HepG2 (cell line): ENCODE results near the gene ATG2A. TPM values are rescaled to one million over a fixed set of nuclear protein-coding genes. Genes with fewer than 3 reads are reported as not detected.

Experiments
- ATAC-seq: fragments of 200-7000 bp; cut with Tn5 transposase; 3 replicates; pipeline ENCODE4 v1.9.1; 2020; ENCODE audit warnings: mild to moderate bottlenecking, moderate library complexity
- BruUV-seq: library from RNA; stranded (reverse); fragments of 400-500 nt; replicated peaks from 2 replicates; lab custom pipeline; 2021; lab: Mats Ljungman, UMichigan
- CTCF ChIA-PET: fragments of 300-600 bp; formaldehyde crosslinking; extraction: SDS; loops from one replicate; lab custom pipeline; 2021; ENCODE audit warnings: low total read pairs, inconsistent platforms, low intra/inter-chr PET ratio; lab: Yijun Ruan, JAX
- POLR2A ChIA-PET: fragments of 350-600 bp; sonication (Branson Sonifier 250); formaldehyde crosslinking; loops from one replicate; lab custom pipeline; 2020; ENCODE audit warnings: antibody characterized with exemption, inconsistent platforms; lab: Yijun Ruan, JAX
- DNase-seq: peaks from one replicate; pipeline ENCODE4 v3.0.0-alpha.2; 2015; ENCODE audit warnings: low spot score
- FAIRE-seq: peaks from 3 replicates; lab custom pipeline; 2011; peaks lifted over from hg19 to GRCh38; lab: Jason Lieb, UNC
- H2AFZ ChIP-seq: one replicate; pipeline ENCODE4 v1.6.1; 2011; ENCODE audit warnings: low read length, inconsistent platforms
- H3K27ac ChIP-seq: fragments of 300-600 bp; 3 replicates; pipeline ENCODE4 v1.8.0; 2011; ENCODE audit warnings: mixed run types, mild to moderate bottlenecking, mixed read lengths, low read length, inconsistent platforms; ENCODE audit not compliant: insufficient read depth; ENCODE audit errors: extremely low read length
- H3K27me3 ChIP-seq, 2 experiments: fragments of 200-600 bp in 1 of 2; 2 replicates in 1 of 2; 3 replicates in 1 of 2; pipeline versions ENCODE4 v1.6.0 to v1.8.0; 2011; ENCODE audit warnings: low read length in 2 of 2, mild to moderate bottlenecking in 2 of 2, moderate library complexity in 2 of 2, inconsistent platforms in 1 of 2; ENCODE audit not compliant: insufficient read depth in 2 of 2, control insufficient read depth in 1 of 2
- H3K36me3 ChIP-seq, 2 experiments: fragments of 200-600 bp in 1 of 2; replicated peaks in 1 of 2; 2 replicates in 1 of 2; 3 replicates in 1 of 2; pipeline versions ENCODE4 v1.5.1 to v1.8.0; 2011; ENCODE audit warnings: low read length in 2 of 2, inconsistent platforms in 1 of 2; ENCODE audit not compliant: insufficient read depth in 2 of 2, control insufficient read depth in 1 of 2
- H3K4me1 ChIP-seq: 2 replicates; pipeline ENCODE4 v1.5.1; 2012; ENCODE audit warnings: low read length, inconsistent platforms; ENCODE audit not compliant: insufficient read depth
- H3K4me2 ChIP-seq: 2 replicates; pipeline ENCODE4 v1.6.0; 2011; ENCODE audit warnings: low read depth, low read length, inconsistent platforms
- H3K4me3 ChIP-seq, 3 experiments: fragments of 200-600 bp in 1 of 3; sonication (generic), shearing (Covaris generic) in 1 of 3; replicated peaks in 1 of 3; 2 replicates each; pipeline ENCODE4 v1.5.1; 2011 to 2016; ENCODE audit warnings: low read length in 3 of 3, inconsistent platforms in 2 of 3, low read depth in 2 of 3, mild to moderate bottlenecking in 2 of 3, control low read depth in 1 of 3, mixed read lengths in 1 of 3; ENCODE audit not compliant: insufficient read depth in 1 of 3
- H3K79me2 ChIP-seq: one replicate; pipeline ENCODE4 v1.6.1; 2011; ENCODE audit warnings: low read length, inconsistent platforms; ENCODE audit not compliant: insufficient read depth
- H3K9ac ChIP-seq: 2 replicates; pipeline ENCODE4 v1.6.0; 2011; ENCODE audit warnings: mild to moderate bottlenecking, low read depth, low read length, inconsistent platforms; ENCODE audit not compliant: insufficient read depth
- H3K9me3 ChIP-seq: 2 replicates; pipeline ENCODE4 v1.5.1; 2012; ENCODE audit warnings: mild to moderate bottlenecking, low read length
- H4K20me1 ChIP-seq: 2 replicates; pipeline ENCODE4 v1.6.0; 2011; ENCODE audit warnings: inconsistent platforms, mild to moderate bottlenecking, low read length, moderate library complexity; ENCODE audit not compliant: insufficient read depth
- AKAP8 ChIP-seq: sonication (generic); formaldehyde crosslinking; IDR thresholded peaks from 2 replicates; pipeline ENCODE4 v1.5.1; 2020; ENCODE audit warnings: mild to moderate bottlenecking, missing genetic modification reagents
- CEBPG ChIP-seq: IDR thresholded peaks from 2 replicates; pipeline ENCODE4 v1.6.1; 2016
- HMGA1 ChIP-seq: sonication (generic); formaldehyde crosslinking; conservative IDR thresholded peaks from 2 replicates; pipeline ENCODE4 v1.4.0; 2020; ENCODE audit warnings: missing genetic modification reagents
- KLF11 ChIP-seq: IDR thresholded peaks from 2 replicates; pipeline ENCODE4 v1.6.1; 2016; ENCODE audit warnings: missing compliant biosample characterization
- SAP130 ChIP-seq: IDR thresholded peaks from 2 replicates; pipeline ENCODE4 v1.6.1; 2016; ENCODE audit warnings: low read depth
- U2AF1 ChIP-seq: fragments of 200-400 bp; formaldehyde crosslinking; optimal IDR thresholded peaks from 2 replicates; pipeline ENCODE3; 2017; ENCODE audit warnings: mild to moderate bottlenecking, low read depth, low read length
- ZNF264 ChIP-seq: sonication (generic); formaldehyde crosslinking; IDR thresholded peaks from 2 replicates; pipeline ENCODE4 v1.4.0; 2020; ENCODE audit warnings: missing genetic modification reagents
- ZNF605 ChIP-seq: sonication (generic); formaldehyde crosslinking; IDR thresholded peaks from 2 replicates; pipeline ENCODE4 v1.8.0; 2022; ENCODE audit warnings: mild to moderate bottlenecking, missing genetic modification reagents
- ZNF792 ChIP-seq: IDR thresholded peaks from 2 replicates; pipeline ENCODE4 v1.6.1; 2016
- ZSCAN20 ChIP-seq: sonication (generic); formaldehyde crosslinking; IDR thresholded peaks from 2 replicates; pipeline ENCODE4 v1.4.0; 2020; ENCODE audit warnings: missing genetic modification reagents, mild to moderate bottlenecking, borderline replicate concordance
- WGBS: methylation state at CpG from one replicate; pipeline ENCODE4 v1.1.6; 2017; ENCODE audit warnings: low lambda C conversion rate; 5-methylcytosine and 5-hydroxymethylcytosine counted together
- in situ Hi-C: cut with HindIII; loops from 2 replicates; pipeline ENCODE4 v1.10.0; 2017; ENCODE audit warnings: low pct_unique_long_range_greater_than_20kb; ENCODE audit not compliant: extremely low pct_ligation_motif_present
- intact Hi-C: fragments of 100-400 bp; cut with micrococcal nuclease; formaldehyde crosslinking; loops from one replicate; pipeline ENCODE4 v1.10.0; 2022; ENCODE audit not compliant: unreplicated experiment
- polyA plus RNA-seq, 8 experiments: library from polyadenylated mRNA; depleted of rRNA in 3 of 8; stranded (reverse) in 7 of 8; unstranded in 1 of 8; fragments of >200 nt; fragmentation: Illumina TruSeq in 4 of 8; extraction: Trizol in 4 of 8; gene quantifications; 2 replicates each; pipeline versions ENCODE4 v1.2.1 to v1.2.3, GENCODE V29; 2011 to 2016; ENCODE audit warnings: low read depth in 4 of 8, missing spikeins in 1 of 8, mixed read lengths in 1 of 8; ENCODE audit not compliant: insufficient read depth in 1 of 8
- total RNA-seq, 5 experiments: library from RNA; depleted of rRNA; stranded (reverse); fragments of >200 nt; fragmentation: Illumina TruSeq; extraction: Trizol; gene quantifications; 2 replicates each; pipeline ENCODE4 v1.2.3, GENCODE V29; 2016; ENCODE audit warnings: low read depth in 1 of 5
- TF ChIP-seq, protein P1 (sequence below): sonication (generic); formaldehyde crosslinking; conservative IDR thresholded peaks from 2 replicates; pipeline ENCODE4 v1.4.0; 2020; ENCODE audit warnings: missing genetic modification reagents
- TF ChIP-seq, protein P2 (sequence below): sonication (generic); formaldehyde crosslinking; conservative IDR thresholded peaks from 2 replicates; pipeline ENCODE4 v1.8.1; 2023; ENCODE audit warnings: missing genetic modification reagents
- TF ChIP-seq, protein P3 (sequence below), 2 experiments: IDR thresholded peaks; 2 replicates each; pipeline ENCODE4 v1.6.1; 2011 to 2012; ENCODE audit warnings: low read length in 2 of 2, borderline replicate concordance in 1 of 2, low read depth in 1 of 2, mild to moderate bottlenecking in 1 of 2, moderate library complexity in 1 of 2
- TF ChIP-seq, protein P4 (sequence below): sonication (generic); formaldehyde crosslinking; IDR thresholded peaks from 2 replicates; pipeline ENCODE4 v1.5.0; 2020; ENCODE audit warnings: mild to moderate bottlenecking, missing genetic modification reagents, moderate library complexity

The ATG2A gene
- total and polyA plus RNA-seq, 2 of the 13 experiments (the other 11 are each of a cell fraction or from before 2014, with no cell fraction given): 6.7 to 8.0 TPM

DNA sequence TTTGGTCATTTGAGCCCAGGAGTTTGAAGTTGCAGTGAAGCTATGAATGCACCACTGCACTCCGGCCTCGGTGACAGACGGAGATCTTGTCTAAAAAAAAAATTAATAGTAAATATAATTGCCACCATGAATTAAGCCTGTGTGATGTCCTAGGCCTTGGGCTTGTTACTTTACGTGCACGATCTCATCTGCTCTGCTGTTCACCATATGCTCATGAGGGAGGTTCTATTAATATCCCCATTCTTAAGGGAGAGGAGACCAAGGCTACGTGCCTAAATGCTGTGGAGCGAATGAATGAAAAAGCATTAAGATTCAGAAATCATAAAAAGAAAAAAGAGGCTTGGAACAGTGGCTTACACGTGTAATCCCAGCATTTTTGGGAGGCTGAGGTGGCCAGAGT lies 2.6 kb upstream of the ATG2A start (continued):
- TF ChIP-seq ZNF792 (CRISPR knock-in tag) (no peak), HMGA1 (no peak)
- TF ChIP-seq, protein P1, sequence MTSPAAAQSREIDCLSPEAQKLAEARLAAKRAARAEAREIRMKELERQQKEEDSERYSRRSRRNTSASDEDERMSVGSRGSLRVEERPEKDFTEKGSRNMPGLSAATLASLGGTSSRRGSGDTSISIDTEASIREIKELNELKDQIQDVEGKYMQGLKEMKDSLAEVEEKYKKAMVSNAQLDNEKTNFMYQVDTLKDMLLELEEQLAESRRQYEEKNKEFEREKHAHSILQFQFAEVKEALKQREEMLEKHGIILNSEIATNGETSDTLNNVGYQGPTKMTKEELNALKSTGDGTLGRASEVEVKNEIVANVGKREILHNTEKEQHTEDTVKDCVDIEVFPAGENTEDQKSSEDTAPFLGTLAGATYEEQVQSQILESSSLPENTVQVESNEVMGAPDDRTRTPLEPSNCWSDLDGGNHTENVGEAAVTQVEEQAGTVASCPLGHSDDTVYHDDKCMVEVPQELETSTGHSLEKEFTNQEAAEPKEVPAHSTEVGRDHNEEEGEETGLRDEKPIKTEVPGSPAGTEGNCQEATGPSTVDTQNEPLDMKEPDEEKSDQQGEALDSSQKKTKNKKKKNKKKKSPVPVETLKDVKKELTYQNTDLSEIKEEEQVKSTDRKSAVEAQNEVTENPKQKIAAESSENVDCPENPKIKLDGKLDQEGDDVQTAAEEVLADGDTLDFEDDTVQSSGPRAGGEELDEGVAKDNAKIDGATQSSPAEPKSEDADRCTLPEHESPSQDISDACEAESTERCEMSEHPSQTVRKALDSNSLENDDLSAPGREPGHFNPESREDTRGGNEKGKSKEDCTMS (CRISPR knock-in tag): no peak
- TF ChIP-seq, all 625 proteins: peak for 0

DNA sequence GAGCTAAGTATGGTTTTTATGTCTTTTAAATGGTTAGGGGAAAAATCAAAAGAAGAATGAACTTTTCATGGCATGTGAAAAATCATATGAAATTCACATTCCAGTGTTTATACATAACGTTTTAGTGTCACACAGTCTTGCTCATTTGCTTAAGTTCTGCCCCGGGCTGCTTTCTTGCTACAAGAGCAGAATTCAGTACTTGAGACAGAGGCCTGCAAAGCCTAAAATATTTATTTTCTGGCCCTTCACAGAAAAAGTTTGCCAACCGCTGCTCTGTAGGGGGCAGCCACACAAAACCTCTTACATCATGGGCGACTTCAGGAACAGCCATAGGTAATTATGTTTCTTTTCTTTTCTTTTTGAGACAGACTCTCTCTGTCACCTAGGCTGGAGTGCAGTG lies 1.0 kb upstream of the ATG2A start:
- Histone ChIP-seq H3K4me3 (peak overlapping the region; percentile 65 to 78 (median 67)), H3K4me1 (peaks cover 44% of the 10 kb centered on the region), H3K9me3 (no peaks in the 10 kb centered on the region), H3K79me2 (peaks cover 15% of the 10 kb centered on the region), H2AFZ (peak overlapping the region; percentile 60), H3K9ac (peak overlapping the region; percentile 78), H3K4me2 (peak overlapping the region; percentile 87), H3K36me3 (peaks cover 11 to 13% of the 10 kb centered on the region in 2 experiments; a peak in 4 of 5 replicates), H3K27me3 (no peaks in the 10 kb centered on the region; a peak in 1 of 5 replicates), H3K27ac (peak overlapping the region; percentile 37), H4K20me1 (peaks cover 5% of the 10 kb centered on the region; the same call in 1 of the 2 replicates)
- ChIA-PET POLR2A (interaction anchor here (1.6 kb wide), 1 partner anchor 17 kb away, joined by 5 read pairs; no protein-coding TSS in a partner anchor), CTCF (no interaction called here)
- FAIRE-seq (peak; percentile 4), ATAC-seq (no peak), DNase-seq (peak; percentile 16)
- 4% methylated on average over 4 of the region's 4 CpGs for WGBS
- in situ Hi-C loops (no loop called here), intact Hi-C loops (no loop called here)
- no TSS peak for BruUV-seq
- TF ChIP-seq CEBPG (peak; percentile 17; the same call in 1 of the 2 replicates), ZNF605 (CRISPR knock-in tag) (peak; percentile 14; the same call in 1 of the 2 replicates), U2AF1 (no peak), KLF11 (CRISPR knock-in tag) (no peak), ZSCAN20 (no peak), AKAP8 (no peak), ZNF264 (CRISPR knock-in tag) (peak; percentile 76), SAP130 (CRISPR knock-in tag) (peak; percentile 48; the same call in 1 of the 2 replicates)
- TF ChIP-seq, protein P2, sequence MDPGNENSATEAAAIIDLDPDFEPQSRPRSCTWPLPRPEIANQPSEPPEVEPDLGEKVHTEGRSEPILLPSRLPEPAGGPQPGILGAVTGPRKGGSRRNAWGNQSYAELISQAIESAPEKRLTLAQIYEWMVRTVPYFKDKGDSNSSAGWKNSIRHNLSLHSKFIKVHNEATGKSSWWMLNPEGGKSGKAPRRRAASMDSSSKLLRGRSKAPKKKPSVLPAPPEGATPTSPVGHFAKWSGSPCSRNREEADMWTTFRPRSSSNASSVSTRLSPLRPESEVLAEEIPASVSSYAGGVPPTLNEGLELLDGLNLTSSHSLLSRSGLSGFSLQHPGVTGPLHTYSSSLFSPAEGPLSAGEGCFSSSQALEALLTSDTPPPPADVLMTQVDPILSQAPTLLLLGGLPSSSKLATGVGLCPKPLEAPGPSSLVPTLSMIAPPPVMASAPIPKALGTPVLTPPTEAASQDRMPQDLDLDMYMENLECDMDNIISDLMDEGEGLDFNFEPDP (CRISPR knock-in tag): no peak
- TF ChIP-seq, protein P3, sequence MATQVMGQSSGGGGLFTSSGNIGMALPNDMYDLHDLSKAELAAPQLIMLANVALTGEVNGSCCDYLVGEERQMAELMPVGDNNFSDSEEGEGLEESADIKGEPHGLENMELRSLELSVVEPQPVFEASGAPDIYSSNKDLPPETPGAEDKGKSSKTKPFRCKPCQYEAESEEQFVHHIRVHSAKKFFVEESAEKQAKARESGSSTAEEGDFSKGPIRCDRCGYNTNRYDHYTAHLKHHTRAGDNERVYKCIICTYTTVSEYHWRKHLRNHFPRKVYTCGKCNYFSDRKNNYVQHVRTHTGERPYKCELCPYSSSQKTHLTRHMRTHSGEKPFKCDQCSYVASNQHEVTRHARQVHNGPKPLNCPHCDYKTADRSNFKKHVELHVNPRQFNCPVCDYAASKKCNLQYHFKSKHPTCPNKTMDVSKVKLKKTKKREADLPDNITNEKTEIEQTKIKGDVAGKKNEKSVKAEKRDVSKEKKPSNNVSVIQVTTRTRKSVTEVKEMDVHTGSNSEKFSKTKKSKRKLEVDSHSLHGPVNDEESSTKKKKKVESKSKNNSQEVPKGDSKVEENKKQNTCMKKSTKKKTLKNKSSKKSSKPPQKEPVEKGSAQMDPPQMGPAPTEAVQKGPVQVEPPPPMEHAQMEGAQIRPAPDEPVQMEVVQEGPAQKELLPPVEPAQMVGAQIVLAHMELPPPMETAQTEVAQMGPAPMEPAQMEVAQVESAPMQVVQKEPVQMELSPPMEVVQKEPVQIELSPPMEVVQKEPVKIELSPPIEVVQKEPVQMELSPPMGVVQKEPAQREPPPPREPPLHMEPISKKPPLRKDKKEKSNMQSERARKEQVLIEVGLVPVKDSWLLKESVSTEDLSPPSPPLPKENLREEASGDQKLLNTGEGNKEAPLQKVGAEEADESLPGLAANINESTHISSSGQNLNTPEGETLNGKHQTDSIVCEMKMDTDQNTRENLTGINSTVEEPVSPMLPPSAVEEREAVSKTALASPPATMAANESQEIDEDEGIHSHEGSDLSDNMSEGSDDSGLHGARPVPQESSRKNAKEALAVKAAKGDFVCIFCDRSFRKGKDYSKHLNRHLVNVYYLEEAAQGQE (IDR thresholded peaks at IDR 0.05; ENCODE audit: borderline replicate concordance in 1 of 2, low read depth in 1 of 2, low read length in 2 of 2): 0 out of 4 replicates have a peak, but pooled peaks of 1 of the 2 experiments have one; percentile 24
- TF ChIP-seq, protein P4, sequence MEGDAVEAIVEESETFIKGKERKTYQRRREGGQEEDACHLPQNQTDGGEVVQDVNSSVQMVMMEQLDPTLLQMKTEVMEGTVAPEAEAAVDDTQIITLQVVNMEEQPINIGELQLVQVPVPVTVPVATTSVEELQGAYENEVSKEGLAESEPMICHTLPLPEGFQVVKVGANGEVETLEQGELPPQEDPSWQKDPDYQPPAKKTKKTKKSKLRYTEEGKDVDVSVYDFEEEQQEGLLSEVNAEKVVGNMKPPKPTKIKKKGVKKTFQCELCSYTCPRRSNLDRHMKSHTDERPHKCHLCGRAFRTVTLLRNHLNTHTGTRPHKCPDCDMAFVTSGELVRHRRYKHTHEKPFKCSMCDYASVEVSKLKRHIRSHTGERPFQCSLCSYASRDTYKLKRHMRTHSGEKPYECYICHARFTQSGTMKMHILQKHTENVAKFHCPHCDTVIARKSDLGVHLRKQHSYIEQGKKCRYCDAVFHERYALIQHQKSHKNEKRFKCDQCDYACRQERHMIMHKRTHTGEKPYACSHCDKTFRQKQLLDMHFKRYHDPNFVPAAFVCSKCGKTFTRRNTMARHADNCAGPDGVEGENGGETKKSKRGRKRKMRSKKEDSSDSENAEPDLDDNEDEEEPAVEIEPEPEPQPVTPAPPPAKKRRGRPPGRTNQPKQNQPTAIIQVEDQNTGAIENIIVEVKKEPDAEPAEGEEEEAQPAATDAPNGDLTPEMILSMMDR (CRISPR knock-in tag): peak; percentile 55
